Putamen (tissue), 1 donor: Measurements from ENCODE around the gene FLNC.

Source experiments
- DNase-seq: peaks from one replicate; pipeline ENCODE4 v3.0.0-alpha.2; 2016; ENCODE audit warnings: low spot score

Gene FLNC, protein sequence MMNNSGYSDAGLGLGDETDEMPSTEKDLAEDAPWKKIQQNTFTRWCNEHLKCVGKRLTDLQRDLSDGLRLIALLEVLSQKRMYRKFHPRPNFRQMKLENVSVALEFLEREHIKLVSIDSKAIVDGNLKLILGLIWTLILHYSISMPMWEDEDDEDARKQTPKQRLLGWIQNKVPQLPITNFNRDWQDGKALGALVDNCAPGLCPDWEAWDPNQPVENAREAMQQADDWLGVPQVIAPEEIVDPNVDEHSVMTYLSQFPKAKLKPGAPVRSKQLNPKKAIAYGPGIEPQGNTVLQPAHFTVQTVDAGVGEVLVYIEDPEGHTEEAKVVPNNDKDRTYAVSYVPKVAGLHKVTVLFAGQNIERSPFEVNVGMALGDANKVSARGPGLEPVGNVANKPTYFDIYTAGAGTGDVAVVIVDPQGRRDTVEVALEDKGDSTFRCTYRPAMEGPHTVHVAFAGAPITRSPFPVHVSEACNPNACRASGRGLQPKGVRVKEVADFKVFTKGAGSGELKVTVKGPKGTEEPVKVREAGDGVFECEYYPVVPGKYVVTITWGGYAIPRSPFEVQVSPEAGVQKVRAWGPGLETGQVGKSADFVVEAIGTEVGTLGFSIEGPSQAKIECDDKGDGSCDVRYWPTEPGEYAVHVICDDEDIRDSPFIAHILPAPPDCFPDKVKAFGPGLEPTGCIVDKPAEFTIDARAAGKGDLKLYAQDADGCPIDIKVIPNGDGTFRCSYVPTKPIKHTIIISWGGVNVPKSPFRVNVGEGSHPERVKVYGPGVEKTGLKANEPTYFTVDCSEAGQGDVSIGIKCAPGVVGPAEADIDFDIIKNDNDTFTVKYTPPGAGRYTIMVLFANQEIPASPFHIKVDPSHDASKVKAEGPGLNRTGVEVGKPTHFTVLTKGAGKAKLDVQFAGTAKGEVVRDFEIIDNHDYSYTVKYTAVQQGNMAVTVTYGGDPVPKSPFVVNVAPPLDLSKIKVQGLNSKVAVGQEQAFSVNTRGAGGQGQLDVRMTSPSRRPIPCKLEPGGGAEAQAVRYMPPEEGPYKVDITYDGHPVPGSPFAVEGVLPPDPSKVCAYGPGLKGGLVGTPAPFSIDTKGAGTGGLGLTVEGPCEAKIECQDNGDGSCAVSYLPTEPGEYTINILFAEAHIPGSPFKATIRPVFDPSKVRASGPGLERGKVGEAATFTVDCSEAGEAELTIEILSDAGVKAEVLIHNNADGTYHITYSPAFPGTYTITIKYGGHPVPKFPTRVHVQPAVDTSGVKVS (N-terminal part only)

DNA sequence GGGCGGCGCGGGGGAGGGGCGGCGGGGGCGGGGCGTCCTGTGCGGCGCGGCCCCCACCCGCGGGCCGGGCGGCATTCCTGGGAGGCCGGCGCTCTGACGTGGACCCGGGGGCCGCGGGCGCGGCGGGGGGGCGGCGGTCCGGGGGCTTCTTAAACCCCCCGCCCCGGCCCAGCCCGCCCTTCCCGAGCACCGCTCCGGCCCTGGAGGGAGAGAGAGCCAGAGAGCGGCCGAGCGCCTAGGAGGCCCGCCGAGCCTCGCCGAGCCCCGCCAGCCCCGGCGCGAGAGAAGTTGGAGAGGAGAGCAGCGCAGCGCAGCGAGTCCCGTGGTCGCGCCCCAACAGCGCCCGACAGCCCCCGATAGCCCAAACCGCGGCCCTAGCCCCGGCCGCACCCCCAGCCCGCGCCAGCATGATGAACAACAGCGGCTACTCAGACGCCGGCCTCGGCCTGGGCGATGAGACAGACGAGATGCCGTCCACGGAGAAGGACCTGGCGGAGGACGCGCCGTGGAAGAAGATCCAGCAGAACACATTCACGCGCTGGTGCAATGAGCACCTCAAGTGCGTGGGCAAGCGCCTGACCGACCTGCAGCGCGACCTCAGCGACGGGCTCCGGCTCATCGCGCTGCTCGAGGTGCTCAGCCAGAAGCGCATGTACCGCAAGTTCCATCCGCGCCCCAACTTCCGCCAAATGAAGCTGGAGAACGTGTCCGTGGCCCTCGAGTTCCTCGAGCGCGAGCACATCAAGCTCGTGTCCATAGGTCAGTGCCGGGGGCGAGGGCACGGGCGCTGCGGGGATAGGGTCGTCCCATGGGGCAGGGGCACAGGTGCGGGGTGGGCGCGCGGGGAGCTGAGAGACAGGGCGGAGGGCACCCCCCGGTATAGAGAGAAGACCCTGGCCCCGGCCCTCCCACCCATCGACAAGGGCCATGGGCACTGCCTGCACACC, at the start of gene FLNC:
Gene FLNC (plus strand): TSS at position 176 of the 947 bp plus-strand sequence. CDS start 232 bp downstream, at position 408.
- DNase-seq = no peak

DNA sequence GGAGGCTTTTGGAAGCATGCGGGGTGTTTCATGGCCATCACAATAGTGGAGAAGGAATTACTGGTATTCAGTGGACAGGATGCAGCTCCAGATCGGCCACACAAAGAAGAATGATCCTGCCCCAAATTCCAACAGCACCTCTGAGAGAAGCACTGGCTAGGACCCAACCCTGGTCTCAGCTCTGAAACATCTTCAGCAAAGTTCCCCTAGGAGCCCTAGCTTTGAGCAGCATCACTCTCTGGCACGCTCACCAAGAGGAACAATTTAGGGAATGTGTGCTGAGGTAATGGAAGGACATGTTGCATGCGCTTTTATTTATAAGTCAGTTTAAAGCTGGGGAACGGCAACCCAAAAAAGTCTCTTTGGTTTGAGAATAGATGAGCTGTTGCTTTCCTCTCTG, 49.1 kb upstream of the FLNC start:
- no peak for DNase-seq

- no peak for DNase-seq
Observed at GRCh38 chr7:128781851-128782250, 48.4 kb upstream of the FLNC start.

DNA sequence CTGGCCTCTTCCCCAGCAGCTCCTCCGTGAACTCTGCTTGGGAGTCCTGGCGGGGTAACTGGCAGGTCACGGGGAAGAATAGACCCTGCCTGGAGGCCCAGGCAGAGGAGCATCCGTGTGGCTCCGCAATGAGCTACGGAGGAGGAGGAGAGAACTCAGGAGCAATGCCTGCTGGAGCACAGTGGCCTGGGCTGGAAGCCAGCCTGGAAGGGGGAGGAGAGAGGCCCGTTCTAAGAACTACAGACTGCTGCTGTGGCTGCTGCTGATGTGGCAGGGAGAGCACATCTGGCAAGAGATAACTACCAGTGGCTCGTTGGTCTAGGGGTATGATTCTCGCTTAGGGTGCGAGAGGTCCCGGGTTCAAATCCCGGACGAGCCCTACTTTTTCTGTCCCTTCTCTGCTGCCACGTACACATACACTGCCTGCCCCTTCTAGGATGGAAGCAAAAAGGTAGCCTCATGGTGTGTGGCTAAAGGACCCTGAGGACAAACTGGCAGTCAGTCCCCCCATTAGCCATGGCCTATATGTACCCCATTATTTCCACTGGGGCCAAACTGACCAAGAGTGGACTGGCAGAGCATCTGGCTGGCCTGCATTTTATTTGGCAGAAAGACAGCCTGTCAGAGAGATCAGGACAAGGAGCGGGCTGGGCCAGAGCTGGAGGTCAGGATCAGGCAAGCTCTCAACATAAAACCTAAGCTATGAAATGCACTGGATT, 46.9 kb upstream of the FLNC start:
- DNase-seq = peak; percentile 47

DNA sequence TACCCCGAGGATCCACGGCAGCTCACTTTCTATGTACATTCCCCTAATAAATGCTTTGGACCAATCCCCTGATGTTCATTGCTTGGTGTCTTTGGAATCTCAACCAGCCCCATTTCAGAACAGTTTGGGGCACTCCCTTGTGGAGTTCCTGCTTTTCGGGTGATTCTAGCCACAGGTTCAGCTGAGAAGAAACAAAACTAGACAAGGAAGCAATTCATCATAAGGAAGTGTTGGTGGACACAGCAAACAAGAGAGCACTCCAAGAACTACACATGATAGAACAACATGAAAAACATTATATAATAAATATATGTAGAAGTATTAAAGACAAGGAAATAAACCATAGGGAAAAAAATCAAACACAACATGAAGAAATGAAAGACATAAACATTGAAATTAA, 44.5 kb upstream of the FLNC start:
- no peak for DNase-seq

DNA sequence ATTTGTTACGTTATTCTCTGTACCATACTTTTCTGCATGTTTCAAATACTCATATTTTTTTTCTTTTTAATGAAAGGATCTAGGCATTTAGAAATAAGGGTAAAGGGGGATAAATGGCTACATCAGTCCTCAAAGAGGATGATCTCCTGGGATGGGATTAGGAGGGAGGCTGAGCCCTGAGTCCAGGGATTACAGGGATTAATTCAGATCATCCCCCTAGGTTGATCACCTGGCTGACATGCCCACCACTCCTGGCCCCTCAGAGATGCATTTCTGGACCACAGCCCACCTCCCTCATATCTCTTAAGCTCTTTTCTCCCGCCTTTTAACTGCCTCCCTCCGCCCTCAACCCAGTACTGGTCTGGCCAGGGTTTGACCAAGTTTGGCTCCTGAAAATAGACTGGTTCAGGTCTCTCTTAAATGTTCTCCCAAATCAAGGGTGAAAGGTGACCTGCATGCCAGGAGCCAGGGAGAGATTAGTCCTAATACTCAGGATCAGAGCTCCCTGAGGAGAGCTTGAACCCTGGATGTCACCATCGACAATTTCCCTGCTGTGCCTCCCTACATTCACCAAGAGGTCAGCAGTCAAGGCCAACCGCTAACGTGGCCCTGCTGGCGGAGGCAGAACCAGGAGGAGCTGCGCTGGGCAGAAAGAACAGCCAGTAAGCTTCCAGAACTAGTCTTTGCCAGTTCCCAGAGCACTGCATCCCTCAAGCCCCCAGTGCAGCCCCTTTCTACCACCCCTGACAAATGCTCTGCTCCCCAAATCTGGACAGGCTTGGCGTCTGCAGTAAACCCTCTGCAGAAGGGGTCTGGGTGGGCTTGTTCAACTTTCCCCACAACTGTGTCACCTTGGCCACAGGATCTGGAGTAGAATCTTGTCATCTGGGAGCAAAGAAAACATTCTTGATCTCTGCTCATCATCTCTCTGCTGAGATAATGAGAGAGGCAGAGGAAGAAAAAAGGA, 41.5 kb upstream of the FLNC start:
- no peak for DNase-seq

DNA sequence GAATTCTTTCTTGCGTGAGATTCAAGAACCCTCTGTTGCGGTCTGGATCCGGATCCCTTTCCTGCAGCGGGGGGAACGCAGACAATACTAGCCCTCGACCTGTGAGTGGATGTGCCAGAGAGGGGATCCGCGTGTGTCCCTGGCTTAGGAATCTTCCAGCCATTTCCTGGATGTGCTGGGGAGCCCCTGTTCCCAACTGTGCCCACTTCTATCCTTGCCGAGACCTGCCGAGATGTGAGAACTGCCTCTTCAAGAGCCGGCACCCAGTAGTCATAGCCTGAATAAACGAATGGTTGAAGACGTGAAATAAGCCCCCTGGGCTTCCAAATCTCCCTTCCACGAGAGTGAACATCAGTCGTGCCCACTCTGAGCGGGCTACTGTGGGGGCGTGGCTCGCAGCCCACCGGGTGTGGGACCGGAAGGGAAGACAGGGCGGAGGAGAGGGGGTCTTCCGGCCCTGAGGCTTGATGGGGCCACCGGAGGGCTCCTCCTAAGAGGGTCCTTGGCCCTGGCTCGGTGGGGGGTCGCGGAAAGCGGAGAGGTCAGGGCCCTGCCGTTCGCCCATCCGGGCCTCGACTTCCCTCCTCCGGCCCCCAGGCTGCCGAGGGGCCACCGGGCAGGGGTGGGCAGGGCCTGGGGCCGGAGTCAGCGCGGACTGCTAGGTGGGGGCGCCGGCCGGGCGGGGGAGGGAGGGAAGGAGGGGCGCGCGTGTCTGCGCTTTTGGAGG, 39.7 kb upstream of the FLNC start:
- DNase-seq = no peak

DNA sequence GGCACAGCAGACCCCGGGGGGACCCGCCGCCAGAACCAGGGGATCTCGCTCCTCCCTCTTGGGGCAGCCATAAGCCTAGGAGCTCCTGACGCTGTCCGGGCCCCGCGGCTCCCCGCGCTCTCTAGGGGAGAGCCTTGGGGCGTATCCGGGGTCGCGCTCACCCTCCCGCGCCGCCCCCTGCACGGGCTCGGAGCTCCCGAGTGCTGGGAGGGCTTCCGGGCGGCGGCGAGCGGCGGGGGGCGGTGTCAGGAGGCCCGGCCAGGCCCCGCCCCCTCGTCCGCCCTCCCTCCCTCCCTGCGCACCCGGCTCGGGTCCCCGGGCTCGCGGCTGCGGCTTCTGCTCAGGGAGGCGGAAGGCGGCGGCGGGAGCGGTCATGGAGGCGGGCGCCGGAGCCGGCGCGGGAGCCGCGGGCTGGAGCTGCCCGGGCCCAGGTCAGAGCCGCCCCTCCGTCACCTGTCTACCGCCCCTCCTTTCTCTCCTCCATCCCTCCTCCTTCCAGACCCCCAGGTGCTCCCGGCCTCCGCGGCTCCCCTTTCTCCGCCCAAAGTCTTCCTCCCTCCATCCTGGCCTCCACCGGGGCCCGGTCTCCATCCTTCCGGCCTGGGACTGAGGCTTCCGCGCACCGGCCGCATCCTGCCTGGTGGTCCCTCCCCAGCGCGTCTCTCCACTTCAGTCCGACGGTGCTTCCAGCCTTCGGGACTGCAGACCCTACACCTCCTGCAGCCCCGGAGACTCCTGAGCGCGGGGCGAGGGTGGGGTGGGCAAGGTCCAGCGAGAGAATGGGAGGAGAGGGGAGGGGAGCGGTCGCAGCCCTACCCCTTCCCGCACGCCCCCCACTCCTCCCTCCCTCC, 38.9 kb upstream of the FLNC start, which contains the start of gene CCDC136:
Gene CCDC136 (plus strand): TSS at position 848 of the 851 bp plus-strand sequence. CDS start 444 bp downstream, outside the sequence.
- DNase-seq = peak; percentile 39

- no peak for DNase-seq
Observed at GRCh38 chr7:128791972-128792327, 38.3 kb upstream of the FLNC start.

GRCh38 chr7:128792471-128793180, 37.6 kb upstream of the FLNC start:
- no peak for DNase-seq

- no peak for DNase-seq
Observed at GRCh38 chr7:128793181-128793547, 37.0 kb upstream of the FLNC start.

DNA sequence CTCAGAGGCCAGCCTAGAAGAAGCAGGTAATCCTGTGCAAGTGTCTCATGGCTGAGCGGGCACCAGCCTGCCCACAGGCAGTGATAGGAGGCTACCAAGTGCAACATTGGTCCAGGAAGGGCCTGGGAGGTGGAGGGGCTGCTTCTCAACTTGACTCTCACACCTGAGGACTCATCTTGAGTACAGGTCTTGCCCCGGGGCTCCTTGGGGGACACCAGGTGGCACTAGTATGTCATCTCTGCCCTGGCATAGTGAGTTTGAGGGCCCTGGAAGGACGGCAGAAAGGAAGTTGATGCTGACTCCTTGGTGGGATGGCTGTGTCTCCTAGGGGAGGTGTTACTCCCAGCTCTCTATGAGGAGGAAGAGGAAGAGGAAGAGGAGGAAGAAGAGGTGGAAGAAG, 36.2 kb upstream of the FLNC start:
- DNase-seq = no peak

GRCh38 chr7:128794436-128794835, 35.8 kb upstream of the FLNC start:
- no peak for DNase-seq

GRCh38 chr7:128795129-128795528, 35.1 kb upstream of the FLNC start:
- DNase-seq = no peak

DNA sequence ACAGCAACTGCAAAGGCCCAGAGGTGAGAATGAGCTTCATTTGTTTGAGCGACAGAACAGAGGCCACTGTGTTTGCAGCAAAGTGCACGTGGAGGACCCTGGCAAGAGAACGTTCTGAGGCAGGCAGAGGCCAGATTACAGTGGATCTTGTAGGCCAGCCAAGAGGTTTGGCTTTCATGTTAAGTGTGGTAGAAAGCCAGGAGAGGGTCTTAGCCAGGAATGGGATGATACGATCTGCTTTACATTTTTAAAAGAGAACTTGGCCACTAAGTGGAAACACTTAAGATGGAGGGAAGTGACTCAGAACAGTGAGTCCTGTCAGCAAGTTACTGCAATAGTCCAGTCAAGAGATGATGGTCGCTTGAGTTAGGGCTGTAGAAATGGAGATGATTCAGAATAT, 33.9 kb upstream of the FLNC start:
- no peak for DNase-seq

DNA sequence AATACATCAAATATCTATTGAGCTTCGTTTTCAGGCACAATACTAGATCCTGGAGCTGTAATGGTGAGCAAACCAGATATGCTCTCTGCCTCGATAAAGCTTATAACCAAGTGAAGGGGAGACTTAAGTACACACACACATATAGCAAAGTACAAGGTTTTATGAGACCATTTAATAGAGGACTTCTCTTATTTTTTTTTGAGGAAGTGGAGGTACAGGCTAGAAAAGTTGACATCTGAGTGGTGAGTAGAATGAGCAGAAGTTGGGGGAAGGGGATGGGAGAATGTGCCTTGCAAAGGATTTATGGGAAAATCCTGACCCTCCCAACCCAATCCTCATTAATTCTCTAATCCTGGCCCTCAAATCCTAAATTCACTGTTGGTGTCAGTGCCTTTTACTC, 30.8 kb upstream of the FLNC start:
- no peak for DNase-seq

DNA sequence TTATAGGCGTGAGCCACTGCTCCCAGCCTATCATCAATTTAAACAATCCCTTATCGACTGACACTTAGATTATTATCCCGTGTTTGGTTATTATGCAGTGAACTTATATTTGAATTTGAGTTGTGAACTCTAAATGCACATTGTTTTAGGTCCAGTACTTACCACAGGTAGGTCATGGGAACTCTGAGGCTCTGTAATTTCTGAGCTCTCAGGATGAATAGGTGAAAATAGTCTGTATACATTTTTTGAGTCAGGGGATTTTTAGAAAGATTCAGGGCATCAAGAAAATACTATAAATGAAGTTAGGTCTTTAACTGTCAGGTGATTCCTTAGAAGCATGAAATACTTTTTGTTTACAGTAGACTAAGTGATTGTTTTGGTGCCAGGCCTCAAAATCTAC, 29.6 kb upstream of the FLNC start:
- DNase-seq = no peak
